ENCODE measurements around the gene WDR38.
"Not testable (repeated sequence)": the region's sequence is repeated elsewhere in the genome, so short reads cannot be mapped to it uniquely, and the experiment has no call there.

The WDR38 gene

DNA sequence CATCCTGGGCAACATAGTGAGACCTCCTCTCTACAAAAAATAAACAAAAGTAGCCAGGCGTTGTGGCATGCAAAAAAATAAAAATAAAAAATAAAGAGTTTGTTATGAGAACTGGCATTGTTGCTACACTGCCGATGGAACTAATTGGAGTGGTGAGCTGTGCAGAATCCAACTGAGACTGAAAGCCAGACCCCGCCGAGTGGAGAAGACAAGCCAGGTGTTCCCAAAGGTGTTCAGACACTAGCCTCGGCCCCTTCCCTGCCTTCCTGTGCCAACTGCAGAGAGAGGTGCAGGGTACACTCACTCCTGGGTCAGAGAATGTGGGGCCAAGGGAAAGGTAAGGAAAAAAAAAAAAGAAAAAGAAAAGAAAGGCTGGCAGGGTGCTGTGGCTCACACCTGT is 37.7 kb upstream of the WDR38 start:
- Histone ChIP-seq H3K4me3 (ENCODE audit: low read length) (no peak overlapping the region), H3K4me1 (ENCODE audit: control insufficient read depth, insufficient read depth, low read length) (peaks cover 32% of the 10 kb centered on the region), H3K9ac (ENCODE audit: low read length) (no peak overlapping the region), H3K36me3 (ENCODE audit: control insufficient read depth, insufficient read depth, low read length) (no peaks in the 10 kb centered on the region), H3K27ac (ENCODE audit: low read depth, low read length) (no peak overlapping the region), H3K27me3 (ENCODE audit: control insufficient read depth, insufficient read depth, low read length) (peaks cover 3% of the 10 kb centered on the region)

DNA sequence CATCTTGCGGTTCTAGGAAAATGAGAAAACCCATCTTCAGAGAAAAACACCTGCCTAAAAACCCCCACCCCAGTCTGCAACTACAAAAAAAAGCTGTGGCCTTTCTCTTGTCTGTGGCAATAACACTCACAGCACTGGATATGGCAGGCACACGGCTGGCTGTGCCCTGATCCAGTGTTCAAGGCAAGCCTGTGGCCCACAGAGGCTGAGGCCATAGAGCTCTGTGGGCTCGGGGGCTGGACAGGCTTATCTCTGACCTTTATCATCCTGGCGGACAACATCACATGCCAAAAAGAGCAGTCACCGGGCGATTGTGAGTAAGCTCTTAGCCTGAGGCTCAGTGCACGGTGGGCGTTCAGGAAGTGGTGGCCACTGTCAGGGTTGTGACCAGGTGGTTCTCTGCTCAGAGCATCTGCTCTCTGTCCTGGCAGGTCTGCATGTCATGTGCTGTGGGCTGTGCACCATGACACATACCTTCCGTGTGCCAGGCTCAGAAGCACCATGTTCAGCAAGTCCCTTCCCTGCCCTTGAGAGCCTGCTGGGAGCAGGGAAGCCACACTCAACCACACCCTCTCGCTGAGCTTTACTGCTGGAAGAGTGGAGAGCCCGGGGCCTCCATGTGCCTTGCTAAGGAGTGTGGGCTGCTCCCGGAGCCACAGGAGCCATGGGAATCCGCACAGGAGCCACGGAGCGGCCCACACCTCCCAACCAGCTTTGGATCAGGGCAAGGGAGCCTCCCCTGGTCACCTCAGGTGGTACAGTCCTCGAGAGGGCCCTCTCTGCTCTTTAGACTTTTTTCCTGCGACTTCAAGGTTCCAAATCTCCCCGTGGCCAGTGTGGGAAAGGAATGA is 34.6 kb upstream of the WDR38 start:
- H3K36me3 ChIP-seq (ENCODE audit: control insufficient read depth, insufficient read depth, low read length), result no peaks in the 10 kb centered on the region
- no peak overlapping the region for H3K9ac ChIP-seq (ENCODE audit: low read length)
- no peak overlapping the region for H3K4me3 ChIP-seq (ENCODE audit: low read length)
- peaks cover 4% of the 10 kb centered on the region for H3K4me1 ChIP-seq (ENCODE audit: control insufficient read depth, insufficient read depth, low read length)
- no peak overlapping the region for H3K27ac ChIP-seq (ENCODE audit: low read depth, low read length)
- peaks cover 3% of the 10 kb centered on the region for H3K27me3 ChIP-seq (ENCODE audit: control insufficient read depth, insufficient read depth, low read length)

DNA sequence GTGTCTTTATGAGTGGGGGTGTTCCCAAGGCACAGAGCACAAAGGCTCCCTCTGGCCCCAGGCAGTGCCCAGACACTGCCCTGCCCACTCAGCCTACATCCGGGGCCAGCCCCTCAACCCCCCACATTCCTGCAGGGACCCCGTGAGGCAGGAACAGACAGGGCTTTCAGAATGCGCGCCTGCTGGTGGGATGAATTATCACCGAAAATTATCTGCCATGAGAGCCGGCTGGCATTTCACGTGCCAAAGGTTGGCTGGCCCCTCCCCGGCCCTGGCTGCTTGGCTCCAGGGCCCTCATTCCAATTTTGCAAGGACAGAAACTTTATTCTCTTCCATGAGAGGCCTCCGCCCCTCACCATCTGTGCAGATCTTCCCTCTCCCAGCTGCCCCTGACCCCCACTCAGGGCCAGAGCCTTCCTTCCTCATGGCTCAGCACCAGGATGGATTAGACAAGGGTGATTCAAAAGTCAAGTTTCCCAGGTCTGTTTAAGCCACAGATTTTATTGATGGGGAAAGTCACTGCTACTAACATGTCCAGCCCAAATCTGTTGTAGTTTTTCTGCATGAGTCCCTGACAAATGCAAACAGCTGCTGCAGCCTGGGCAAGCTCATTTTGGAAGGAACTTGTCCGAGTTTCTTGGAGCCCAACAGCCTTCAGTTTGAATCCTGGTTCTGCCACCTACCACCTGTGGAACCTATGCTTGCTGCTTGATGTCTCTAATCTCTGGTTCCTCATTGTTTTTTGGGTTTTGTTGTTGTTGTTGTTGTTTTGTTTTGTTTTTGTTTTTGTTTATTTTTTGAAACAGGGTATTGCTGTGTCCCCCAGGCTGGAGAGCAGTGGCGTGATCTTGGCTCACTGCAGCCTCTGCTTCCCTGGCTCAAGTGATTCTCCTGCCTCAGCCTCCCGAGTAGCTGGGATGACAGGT is 32.3 kb upstream of the WDR38 start:
- Histone ChIP-seq H3K4me1 (ENCODE audit: control insufficient read depth, insufficient read depth, low read length) (no peaks in the 10 kb centered on the region), H3K36me3 (ENCODE audit: control insufficient read depth, insufficient read depth, low read length) (no peaks in the 10 kb centered on the region), H3K27me3 (ENCODE audit: control insufficient read depth, insufficient read depth, low read length) (peaks cover 3% of the 10 kb centered on the region), H3K4me3 (ENCODE audit: low read length) (no peak overlapping the region), H3K27ac (ENCODE audit: low read depth, low read length) (no peak overlapping the region), H3K9ac (ENCODE audit: low read length) (no peak overlapping the region)

DNA sequence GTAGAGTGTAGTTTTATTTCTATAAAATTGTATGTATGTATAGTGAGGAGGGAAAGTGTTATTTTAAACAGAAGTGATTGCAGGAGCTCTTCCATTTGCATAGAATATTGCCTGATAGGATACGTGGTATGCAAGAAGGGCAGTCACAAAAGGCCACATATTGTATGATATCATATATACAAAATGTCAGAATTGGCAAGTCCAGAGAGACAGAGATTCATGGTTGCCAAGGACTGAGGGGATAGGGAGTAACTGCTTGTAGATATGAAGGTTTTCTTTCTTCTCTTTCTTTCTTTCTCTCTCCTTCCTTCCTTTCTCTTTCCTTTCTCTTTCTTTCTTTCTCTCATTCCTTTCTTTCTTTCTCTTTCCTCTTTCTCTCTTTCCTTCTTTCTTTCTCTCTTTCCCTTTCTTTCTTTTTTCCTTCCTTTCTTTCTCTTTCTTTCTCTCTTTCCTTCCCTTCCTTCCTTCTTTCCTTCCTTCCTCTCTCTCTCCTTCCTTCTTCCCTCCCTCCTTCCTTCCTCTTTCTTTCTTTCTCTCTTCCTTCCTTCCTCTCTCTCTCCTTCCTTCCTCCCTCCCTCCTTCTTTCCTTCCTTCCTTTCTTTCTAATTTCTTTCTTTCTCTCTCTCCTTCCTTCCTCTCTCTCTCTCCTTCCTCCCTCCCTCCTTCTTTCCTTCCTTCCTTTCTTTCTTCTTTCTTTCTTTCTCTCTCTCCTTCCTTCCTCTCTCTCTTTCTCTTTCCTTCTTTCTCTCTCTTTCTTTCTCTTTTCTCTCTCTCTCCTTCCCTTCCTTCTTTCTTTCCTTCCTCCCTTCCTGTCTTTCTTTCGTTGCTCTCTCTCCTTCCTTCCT is 24.5 kb upstream of the WDR38 start:
- Histone ChIP-seq H3K36me3 (ENCODE audit: control insufficient read depth, insufficient read depth, low read length) (no peaks in the 10 kb centered on the region), H3K4me3 (ENCODE audit: low read length) (no peak overlapping the region), H3K4me1 (ENCODE audit: control insufficient read depth, insufficient read depth, low read length) (peaks cover 8% of the 10 kb centered on the region), H3K9ac (ENCODE audit: low read length) (no peak overlapping the region), H3K27ac (ENCODE audit: low read depth, low read length) (no peak overlapping the region), H3K27me3 (ENCODE audit: control insufficient read depth, insufficient read depth, low read length) (no peaks in the 10 kb centered on the region)

DNA sequence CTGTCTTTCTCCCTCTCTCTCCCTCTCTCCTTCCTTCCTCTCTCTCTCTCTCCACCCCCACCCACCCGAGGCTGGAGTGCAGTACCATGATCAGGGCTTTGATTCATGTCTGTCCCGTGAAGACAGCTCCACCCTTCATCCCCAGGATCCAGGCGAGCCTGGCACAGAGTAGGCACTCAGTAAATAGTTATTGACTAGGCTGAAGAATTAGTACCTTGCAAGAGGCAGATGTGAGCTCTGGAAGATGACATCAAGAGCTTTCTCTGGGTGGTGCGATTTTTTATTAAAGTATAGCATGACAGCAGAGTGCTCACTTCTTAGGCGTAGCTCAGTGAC is 24.0 kb upstream of the WDR38 start:
- Histone ChIP-seq H3K27me3 (ENCODE audit: control insufficient read depth, insufficient read depth, low read length) (no peaks in the 10 kb centered on the region), H3K4me1 (ENCODE audit: control insufficient read depth, insufficient read depth, low read length) (peaks cover 8% of the 10 kb centered on the region), H3K36me3 (ENCODE audit: control insufficient read depth, insufficient read depth, low read length) (no peaks in the 10 kb centered on the region), H3K4me3 (ENCODE audit: low read length) (no peak overlapping the region), H3K27ac (ENCODE audit: low read depth, low read length) (no peak overlapping the region), H3K9ac (ENCODE audit: low read length) (no peak overlapping the region)

DNA sequence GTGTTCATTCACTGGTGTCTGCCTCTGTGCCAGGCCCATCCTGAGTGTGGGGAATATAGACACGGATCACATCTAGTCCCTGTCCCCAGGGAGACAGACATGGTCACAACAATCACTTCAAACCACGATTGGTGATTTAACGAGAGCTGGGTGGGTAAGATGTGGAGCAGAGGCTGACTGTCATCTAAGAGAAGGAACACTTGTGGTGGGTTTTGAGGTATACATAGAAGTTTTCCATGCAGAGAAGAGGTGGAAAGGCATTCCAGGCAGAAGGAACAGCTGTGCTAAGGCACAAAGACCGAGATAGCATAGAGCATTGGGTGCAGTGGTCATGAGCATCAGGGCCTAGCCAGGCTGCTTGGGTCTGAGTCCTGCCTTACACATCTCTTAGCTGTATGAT is 22.7 kb upstream of the WDR38 start:
- H3K27ac ChIP-seq (ENCODE audit: low read depth, low read length), result no peak overlapping the region
- peaks cover 18% of the 10 kb centered on the region for H3K4me1 ChIP-seq (ENCODE audit: control insufficient read depth, insufficient read depth, low read length)
- no peaks in the 10 kb centered on the region for H3K27me3 ChIP-seq (ENCODE audit: control insufficient read depth, insufficient read depth, low read length)
- H3K36me3 ChIP-seq (ENCODE audit: control insufficient read depth, insufficient read depth, low read length), result no peaks in the 10 kb centered on the region
- H3K4me3 ChIP-seq (ENCODE audit: low read length), result no peak overlapping the region
- H3K9ac ChIP-seq (ENCODE audit: low read length), result no peak overlapping the region

DNA sequence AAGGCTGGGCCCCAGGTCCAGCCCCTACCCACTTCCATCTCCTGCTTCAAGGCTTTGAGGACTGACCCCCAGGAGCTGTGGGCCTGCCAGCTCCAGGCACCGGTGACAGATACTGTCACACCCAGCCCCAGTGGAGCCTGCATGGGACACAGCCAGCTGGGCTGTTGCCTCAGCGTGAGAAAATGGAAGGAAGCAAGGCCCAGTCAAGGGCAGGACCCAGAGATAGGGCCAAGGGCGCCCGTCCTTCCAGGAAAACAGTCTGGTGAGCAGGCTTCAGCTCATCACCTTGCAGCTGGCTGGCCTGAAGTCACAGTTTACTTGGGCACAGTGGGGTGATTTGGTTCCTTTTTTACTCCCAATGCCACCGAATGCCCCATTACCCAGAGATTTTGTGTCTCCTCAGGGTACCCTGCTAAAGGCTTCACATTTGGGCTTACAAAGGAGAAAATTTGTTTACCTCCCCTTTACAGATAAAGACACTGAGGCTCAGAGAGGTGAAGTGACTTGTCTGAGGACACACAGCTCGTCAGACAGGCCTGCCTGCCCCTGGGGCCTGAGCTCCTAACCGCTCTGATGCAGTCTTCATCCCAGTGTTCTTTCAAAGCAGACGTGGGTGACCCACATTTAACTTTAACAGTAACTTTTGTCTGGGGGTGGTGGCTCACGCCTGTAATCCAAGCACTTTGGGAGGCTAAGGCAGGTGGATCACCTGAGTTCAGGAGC is 21.5 kb upstream of the WDR38 start:
- no peak overlapping the region for H3K9ac ChIP-seq (ENCODE audit: low read length)
- H3K4me3 ChIP-seq (ENCODE audit: low read length), result no peak overlapping the region
- no peaks in the 10 kb centered on the region for H3K36me3 ChIP-seq (ENCODE audit: control insufficient read depth, insufficient read depth, low read length)
- H3K27me3 ChIP-seq (ENCODE audit: control insufficient read depth, insufficient read depth, low read length), result no peaks in the 10 kb centered on the region
- H3K27ac ChIP-seq (ENCODE audit: low read depth, low read length), result no peak overlapping the region
- H3K4me1 ChIP-seq (ENCODE audit: control insufficient read depth, insufficient read depth, low read length), result peaks cover 21% of the 10 kb centered on the region

DNA sequence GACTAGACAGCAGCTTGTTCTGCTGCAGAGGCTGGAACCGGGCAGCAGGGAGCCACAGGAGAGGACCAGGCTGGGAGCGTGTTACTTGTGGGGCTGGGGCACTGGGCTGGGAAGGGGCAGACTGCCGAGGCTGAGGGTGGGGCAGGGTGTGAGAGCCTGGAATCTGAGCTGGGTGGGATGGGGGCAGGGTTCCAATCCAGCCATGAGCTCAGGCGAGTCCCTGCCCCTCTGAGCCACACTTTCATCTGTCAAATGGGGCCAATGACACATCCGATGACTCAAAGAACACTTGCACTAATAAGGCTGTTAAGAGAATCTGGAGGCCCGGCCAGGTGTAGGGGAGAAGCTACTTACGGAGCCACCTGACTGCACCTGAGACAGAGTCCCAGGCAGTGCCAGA is 18.7 kb upstream of the WDR38 start:
- no peak overlapping the region for H3K9ac ChIP-seq (ENCODE audit: low read length)
- no peak overlapping the region for H3K4me3 ChIP-seq (ENCODE audit: low read length)
- no peaks in the 10 kb centered on the region for H3K27me3 ChIP-seq (ENCODE audit: control insufficient read depth, insufficient read depth, low read length)
- no peaks in the 10 kb centered on the region for H3K36me3 ChIP-seq (ENCODE audit: control insufficient read depth, insufficient read depth, low read length)
- peaks cover 21% of the 10 kb centered on the region for H3K4me1 ChIP-seq (ENCODE audit: control insufficient read depth, insufficient read depth, low read length)
- peak overlapping the region; percentile 70 for H3K27ac ChIP-seq (ENCODE audit: low read depth, low read length)

DNA sequence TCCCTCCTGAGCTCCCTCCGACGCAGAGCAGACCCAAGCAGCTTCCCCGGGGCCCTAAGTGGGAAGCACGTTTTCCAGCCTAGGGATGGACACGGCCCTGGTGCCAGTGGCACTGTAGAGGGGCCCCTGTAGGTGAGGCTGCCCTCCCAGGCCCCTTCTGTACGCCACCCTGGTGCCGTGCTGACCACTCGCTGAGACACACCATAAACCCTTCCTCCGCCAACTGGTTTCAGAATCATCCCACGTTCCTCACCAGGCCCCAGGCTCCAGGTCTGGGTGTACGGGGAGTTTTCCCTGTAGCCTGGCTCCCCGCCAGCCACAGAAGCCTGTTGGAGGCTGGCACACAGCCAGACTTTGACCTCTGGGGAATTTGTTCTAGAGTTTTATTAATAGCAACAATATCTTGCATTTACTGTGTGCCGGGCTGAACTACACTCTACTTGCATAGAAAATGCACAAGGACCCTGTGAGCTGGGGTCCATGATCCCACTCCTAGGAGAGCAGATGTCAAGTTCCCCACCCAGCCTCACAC is 18.2 kb upstream of the WDR38 start:
- no peak overlapping the region for H3K9ac ChIP-seq (ENCODE audit: low read length)
- H3K27ac ChIP-seq (ENCODE audit: low read depth, low read length), result peak overlapping the region; percentile 70
- peak overlapping the region; percentile 35 for H3K4me3 ChIP-seq (ENCODE audit: low read length)

DNA sequence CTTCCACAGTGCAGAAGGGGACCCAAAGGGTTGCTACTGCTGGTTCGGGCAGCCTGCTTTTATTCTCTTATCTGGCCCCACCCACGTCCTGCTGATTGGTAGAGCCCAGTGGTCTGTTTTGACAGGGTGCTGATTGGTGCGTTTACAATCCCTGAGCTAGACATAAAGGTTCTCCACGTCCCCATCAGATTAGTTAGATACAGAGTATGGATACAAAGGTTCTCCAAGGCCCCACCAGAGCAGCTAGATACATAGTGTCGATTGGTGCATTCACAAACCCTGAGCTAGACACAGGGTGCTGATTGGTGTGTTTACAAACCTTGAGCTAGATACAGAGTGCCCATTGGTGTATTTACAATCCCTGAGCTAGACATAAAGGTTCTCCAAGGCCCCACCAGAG is 15.1 kb upstream of the WDR38 start:
- H3K4me3 ChIP-seq (ENCODE audit: low read length); H3K27me3 ChIP-seq (ENCODE audit: control insufficient read depth, insufficient read depth, low read length); H3K36me3 ChIP-seq (ENCODE audit: control insufficient read depth, insufficient read depth, low read length); H3K9ac ChIP-seq (ENCODE audit: low read length); H3K27ac ChIP-seq (ENCODE audit: low read depth, low read length): not testable (repeated sequence)
- H3K4me1 ChIP-seq (ENCODE audit: control insufficient read depth, insufficient read depth, low read length), result peaks cover 13% of the 10 kb centered on the region

More for the DNA sequence above, 18.2 kb upstream of the WDR38 start:
- no peaks in the 10 kb centered on the region for H3K27me3 ChIP-seq (ENCODE audit: control insufficient read depth, insufficient read depth, low read length)
- peaks cover 21% of the 10 kb centered on the region for H3K4me1 ChIP-seq (ENCODE audit: control insufficient read depth, insufficient read depth, low read length)
- no peaks in the 10 kb centered on the region for H3K36me3 ChIP-seq (ENCODE audit: control insufficient read depth, insufficient read depth, low read length)

DNA sequence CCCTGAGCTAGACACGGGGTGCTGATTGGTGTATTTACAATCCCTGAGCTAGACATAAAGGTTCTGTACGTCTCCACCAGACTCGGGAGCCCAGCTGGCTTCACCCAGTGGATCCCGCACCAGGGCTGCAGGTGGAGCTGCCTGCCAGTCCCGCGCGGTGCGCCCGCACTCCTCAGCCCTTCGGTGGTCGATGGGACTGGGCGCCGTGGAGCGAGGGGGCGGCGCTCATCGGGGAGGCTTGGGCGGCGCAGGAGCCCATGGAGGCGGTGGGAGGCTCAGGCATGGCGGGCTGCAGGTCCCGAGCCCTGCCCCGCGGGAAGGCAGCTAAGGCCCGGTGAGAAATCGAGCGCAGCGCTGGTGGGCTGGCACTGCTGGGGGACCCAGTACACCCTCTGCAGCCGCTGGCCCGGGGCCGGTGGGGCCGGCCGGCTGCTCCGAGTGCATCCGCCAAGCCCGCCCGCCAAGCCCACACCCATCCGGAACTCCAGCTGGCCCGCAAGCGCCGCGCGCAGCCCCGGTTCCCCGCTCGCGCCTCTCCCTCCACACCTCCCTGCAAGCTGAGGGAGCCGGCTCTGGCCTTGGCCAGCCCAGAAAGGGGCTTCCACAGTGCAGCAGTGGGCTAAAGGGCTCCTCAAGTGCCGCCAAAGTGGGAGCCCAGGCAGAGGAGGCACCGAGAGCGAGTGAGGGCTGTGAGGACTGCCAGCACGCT is 14.5 kb upstream of the WDR38 start:
- H3K9ac ChIP-seq (ENCODE audit: low read length); H3K4me3 ChIP-seq (ENCODE audit: low read length); H3K27ac ChIP-seq (ENCODE audit: low read depth, low read length); H3K36me3 ChIP-seq (ENCODE audit: control insufficient read depth, insufficient read depth, low read length); H3K27me3 ChIP-seq (ENCODE audit: control insufficient read depth, insufficient read depth, low read length): not testable (repeated sequence)
- H3K4me1 ChIP-seq (ENCODE audit: control insufficient read depth, insufficient read depth, low read length), result peaks cover 13% of the 10 kb centered on the region
